A549 treated with GW870086 at 1 μM for 4 hours (cell line): Measurements from ENCODE around the gene TRIAP1. TPM values are rescaled to one million over a fixed set of nuclear protein-coding genes. Genes with fewer than 3 reads are reported as not detected.

Experiments used
- total RNA-seq: library from RNA; stranded (reverse); fragments of 200-300 nt; extraction: Qiagen RNA extraction; gene quantifications from 5 replicates; pipeline ENCODE4 v1.2.3, GENCODE V29; 2022; ENCODE audit warnings: low read depth

Gene TRIAP1
- 73.0 to 86.4 TPM (median 76.2 TPM) in 5 replicates for total RNA-seq

DNA sequence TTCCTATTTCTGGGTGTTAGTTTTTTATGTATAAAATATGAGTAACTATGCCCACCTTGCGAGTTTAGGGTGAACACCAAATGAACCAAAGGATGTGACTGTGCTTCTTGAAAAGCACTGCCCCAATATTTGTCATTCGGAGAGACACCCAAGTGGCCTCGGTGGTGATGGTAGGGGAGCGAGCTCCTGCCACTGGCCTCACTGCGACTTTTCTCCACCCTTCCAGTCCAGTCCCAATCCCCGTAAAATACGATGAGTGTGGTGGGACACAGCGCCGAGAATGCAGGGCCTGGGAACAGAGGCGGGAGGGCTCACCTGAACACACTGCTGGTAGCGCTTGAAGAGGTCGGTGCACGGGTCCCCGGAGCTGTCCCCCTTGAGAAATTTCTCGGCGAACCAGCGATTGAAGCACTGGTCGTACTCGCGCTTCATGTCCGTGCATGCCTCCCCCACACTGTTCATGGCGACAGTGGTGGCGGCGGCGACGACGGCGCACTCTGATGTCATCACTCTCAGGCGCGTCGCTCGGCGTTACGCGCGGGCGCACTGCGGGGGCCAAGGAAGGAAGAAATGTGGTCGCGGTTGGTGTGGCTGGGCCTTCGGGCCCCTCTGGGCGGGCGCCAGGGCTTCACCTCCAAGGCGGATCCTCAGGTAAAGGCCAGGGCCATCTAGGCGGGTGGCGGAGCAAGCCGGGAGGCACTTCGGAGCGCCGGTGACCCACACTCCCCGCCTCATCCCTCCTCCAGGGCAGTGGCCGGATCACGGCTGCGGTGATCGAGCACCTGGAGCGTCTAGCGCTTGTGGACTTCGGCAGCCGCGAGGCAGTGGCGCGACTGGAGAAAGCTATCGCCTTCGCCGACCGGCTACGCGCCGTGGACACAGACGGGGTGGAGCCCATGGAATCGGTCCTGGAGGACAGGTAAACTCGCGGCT, at the start of gene TRIAP1, which contains the start of gene GATC:
TRIAP1 (minus strand) TSS at position 474 of the 933 bp plus-strand sequence; CDS start at position 462, 12 bp downstream.
GATC (plus strand) TSS at position 534 of the 933 bp plus-strand sequence; CDS start at position 571, 37 bp downstream.

DNA sequence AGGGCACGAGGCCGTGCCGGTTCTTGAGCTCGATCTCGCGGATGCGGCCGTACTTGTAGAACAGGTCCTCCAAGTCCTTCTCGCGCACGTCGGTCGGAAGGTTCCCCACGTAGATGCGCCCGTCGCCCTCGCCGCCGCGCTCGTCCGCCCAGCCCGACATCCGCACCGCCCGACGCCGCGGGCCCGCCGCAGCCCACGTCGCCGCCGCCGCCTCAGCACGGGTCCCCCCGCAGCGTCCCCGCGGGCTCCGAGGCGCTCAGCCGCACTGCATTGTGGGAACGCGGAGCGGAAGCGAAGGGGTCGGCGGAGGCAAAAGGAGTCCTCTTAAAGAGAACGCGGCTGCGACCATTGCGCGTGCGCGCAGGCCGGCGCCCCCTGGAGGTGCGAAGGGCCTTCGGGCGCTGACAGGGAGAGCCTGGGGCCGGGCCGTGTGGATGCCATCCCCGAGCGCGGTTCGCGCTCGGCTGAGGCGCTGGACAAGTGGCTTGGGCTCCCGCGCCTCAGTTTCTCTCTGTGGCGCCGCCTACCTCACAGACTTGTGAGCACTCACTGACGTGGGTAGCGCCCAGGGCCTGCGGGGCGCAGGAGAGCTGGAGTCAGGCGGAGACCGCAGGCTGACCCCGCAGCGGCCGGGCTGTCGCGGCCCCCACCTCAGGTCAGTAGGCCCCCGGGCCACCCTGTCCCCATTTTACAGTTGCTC, 23.4 kb upstream of the TRIAP1 start, which contains the start of gene SRSF9:
SRSF9 (minus strand) TSS at position 299 of the 700 bp plus-strand sequence; CDS start at position 160, 139 bp downstream.

DNA sequence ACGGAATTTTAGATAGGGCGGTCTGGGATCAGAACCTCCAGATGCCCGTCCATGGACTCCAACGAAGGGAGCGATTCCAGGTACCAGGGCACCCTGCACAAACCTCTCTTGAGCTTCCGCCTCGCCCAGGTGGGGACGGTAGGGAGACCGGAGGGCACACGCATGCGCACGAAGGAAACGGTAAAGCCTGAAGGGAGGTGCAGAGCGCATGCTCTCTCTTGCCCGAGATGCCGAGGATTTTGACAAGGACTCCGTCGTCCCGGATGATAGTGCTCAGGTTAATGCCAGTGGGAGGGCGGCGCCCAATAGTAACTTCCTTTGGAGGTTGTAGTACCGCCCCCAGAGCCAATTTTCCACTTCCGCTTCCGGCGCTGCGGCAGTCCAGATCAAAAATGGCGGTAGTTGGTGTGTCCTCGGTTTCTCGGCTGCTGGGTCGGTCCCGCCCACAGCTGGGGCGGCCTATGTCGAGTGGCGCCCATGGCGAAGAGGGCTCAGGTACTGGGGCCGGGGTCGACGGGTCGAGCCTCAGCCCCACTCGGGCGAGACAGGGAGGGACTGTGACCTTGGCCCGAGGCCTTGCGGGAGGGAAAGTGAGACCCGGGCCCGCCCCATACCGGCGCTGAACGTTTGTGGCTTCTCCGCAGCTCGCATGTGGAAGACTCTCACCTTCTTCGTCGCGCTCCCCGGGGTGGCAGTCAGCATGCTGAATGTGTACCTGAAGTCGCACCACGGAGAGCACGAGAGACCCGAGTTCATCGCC, 8.3 kb downstream of the TRIAP1 start, which contains the start of gene COX6A1:
COX6A1 (plus strand) TSS at position 379 of the 760 bp plus-strand sequence; CDS start at position 393, 14 bp downstream.

Other genes with a start within 250 kb of the TRIAP1 start
- gene RPLP0, start 245.3 kb downstream of the TRIAP1 start, total RNA-seq = 3,445 to 3,682 TPM (median 3,497 TPM) in 5 replicates
- gene PXN, start 180.7 kb downstream of the TRIAP1 start, total RNA-seq = 204 to 247 TPM (median 225 TPM) in 5 replicates
- gene RNU4-2, start 154.5 kb downstream of the TRIAP1 start, total RNA-seq = not detected in 5 replicates
- not detected in 5 replicates for gene RNU4-1, start 153.1 kb downstream of the TRIAP1 start, total RNA-seq
- 0.48 to 1.7 TPM (median 0.76 TPM) in 5 replicates for gene SIRT4, start 144.1 kb downstream of the TRIAP1 start, total RNA-seq
- not detected in 5 replicates for gene PLA2G1B, start 118.6 kb downstream of the TRIAP1 start, total RNA-seq
- 0.77 to 1.9 TPM (median 1.4 TPM) in 5 replicates for gene MSI1, start 77.2 kb downstream of the TRIAP1 start, total RNA-seq
- gene COX6A1, start 8.3 kb downstream of the TRIAP1 start, total RNA-seq = 808 to 864 TPM (median 832 TPM) in 5 replicates
- gene GATC, start 60 bp upstream of the TRIAP1 start, total RNA-seq = 20.5 to 26.5 TPM (median 24.6 TPM) in 5 replicates
- 175 to 219 TPM (median 212 TPM) in 5 replicates for gene SRSF9, start 23.4 kb upstream of the TRIAP1 start, total RNA-seq
- 588 to 676 TPM (median 607 TPM) in 5 replicates for gene DYNLL1, start 49.7 kb upstream of the TRIAP1 start, total RNA-seq
- 26.2 to 29.6 TPM (median 28.6 TPM) in 5 replicates for gene COQ5, start 82.8 kb upstream of the TRIAP1 start, total RNA-seq
- 95.9 to 105 TPM (median 103 TPM) in 5 replicates for gene RNF10, start 88.0 kb upstream of the TRIAP1 start, total RNA-seq
- gene POP5, start 135.0 kb upstream of the TRIAP1 start, total RNA-seq = 45.9 to 59.8 TPM (median 51.9 TPM) in 5 replicates
- 0.15 to 0.46 TPM (median 0.21 TPM) in 5 replicates for gene CABP1, start 194.2 kb upstream of the TRIAP1 start, total RNA-seq
- 83.9 to 99.9 TPM (median 87.0 TPM) in 5 replicates for gene MLEC, start 240.8 kb upstream of the TRIAP1 start, total RNA-seq